ENCODE results near the gene SPNS2. TPM values are rescaled to one million over a fixed set of nuclear protein-coding genes. Genes with fewer than 3 reads are reported as not detected.

SPNS2 gene
- total RNA-seq, 2 donors from 2014 or later, result 7.2 to 16.8 TPM

DNA sequence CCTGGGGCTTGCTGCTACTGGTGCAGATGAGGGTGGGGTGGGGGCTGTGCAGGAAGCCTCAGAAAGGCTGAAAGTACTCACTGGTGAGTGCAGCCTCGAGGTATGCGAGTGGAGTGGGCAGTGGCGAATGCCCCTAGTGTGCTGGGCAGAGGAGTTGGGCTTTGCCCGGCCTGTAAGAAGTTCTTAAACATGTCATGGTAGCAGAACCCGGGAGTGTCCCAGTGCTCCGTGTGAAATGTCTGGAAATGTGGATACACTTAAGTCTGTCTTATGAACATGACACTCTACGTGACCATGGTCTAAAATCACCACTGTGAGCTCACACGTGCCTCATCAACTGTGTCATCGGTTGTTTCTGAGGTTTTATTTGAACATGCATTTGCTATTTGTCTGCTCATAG, 87.4 kb downstream of the SPNS2 start:
- no peaks in the 10 kb centered on the region for H3K27me3 ChIP-seq
- H3K4me3 ChIP-seq, result peak overlapping the region in 1 of 2 donors; percentile 64
- peak overlapping the region in 1 of 2 donors; percentile 85 for H3K27ac ChIP-seq
- H3K9me3 ChIP-seq, result no peaks in the 10 kb centered on the region
- no peaks in the 10 kb centered on the region for H3K36me3 ChIP-seq
- H3K4me1 ChIP-seq, result peaks cover 0 to 57% of the 10 kb centered on the region in 2 donors
- DNase-seq (ENCODE audit: low spot score), result no peak
- TF ChIP-seq, protein P1, sequence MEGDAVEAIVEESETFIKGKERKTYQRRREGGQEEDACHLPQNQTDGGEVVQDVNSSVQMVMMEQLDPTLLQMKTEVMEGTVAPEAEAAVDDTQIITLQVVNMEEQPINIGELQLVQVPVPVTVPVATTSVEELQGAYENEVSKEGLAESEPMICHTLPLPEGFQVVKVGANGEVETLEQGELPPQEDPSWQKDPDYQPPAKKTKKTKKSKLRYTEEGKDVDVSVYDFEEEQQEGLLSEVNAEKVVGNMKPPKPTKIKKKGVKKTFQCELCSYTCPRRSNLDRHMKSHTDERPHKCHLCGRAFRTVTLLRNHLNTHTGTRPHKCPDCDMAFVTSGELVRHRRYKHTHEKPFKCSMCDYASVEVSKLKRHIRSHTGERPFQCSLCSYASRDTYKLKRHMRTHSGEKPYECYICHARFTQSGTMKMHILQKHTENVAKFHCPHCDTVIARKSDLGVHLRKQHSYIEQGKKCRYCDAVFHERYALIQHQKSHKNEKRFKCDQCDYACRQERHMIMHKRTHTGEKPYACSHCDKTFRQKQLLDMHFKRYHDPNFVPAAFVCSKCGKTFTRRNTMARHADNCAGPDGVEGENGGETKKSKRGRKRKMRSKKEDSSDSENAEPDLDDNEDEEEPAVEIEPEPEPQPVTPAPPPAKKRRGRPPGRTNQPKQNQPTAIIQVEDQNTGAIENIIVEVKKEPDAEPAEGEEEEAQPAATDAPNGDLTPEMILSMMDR (IDR thresholded peaks at IDR 0.05), result no peak

GRCh38 chr17:4587195-4587594, 88.5 kb downstream of the SPNS2 start:
- no peak for DNase-seq (ENCODE audit: low spot score)
- H3K4me1 ChIP-seq, result peaks cover 0 to 68% of the 10 kb centered on the region in 2 donors

GRCh38 chr17:4587803-4588202, 89.1 kb downstream of the SPNS2 start:
- Histone ChIP-seq H3K36me3 (no peaks in the 10 kb centered on the region), H3K4me1 (peaks cover 0 to 69% of the 10 kb centered on the region in 2 donors), H3K27ac (peak overlapping the region; percentile 76 to 85), H3K4me3 (peak overlapping the region in 1 of 2 donors; percentile 11), H3K27me3 (no peaks in the 10 kb centered on the region), H3K9me3 (no peaks in the 10 kb centered on the region)
- no peak for DNase-seq (ENCODE audit: low spot score)
- TF ChIP-seq, protein P1 (IDR thresholded peaks at IDR 0.05), result no peak

More at GRCh38 chr17:4587195-4587594, 88.5 kb downstream of the SPNS2 start:
- Histone ChIP-seq H3K27me3 (no peaks in the 10 kb centered on the region), H3K9me3 (no peaks in the 10 kb centered on the region), H3K27ac (peak overlapping the region; percentile 76 to 85), H3K36me3 (no peaks in the 10 kb centered on the region), H3K4me3 (no peak overlapping the region)
- TF ChIP-seq, protein P1 (IDR thresholded peaks at IDR 0.05), result no peak

DNA sequence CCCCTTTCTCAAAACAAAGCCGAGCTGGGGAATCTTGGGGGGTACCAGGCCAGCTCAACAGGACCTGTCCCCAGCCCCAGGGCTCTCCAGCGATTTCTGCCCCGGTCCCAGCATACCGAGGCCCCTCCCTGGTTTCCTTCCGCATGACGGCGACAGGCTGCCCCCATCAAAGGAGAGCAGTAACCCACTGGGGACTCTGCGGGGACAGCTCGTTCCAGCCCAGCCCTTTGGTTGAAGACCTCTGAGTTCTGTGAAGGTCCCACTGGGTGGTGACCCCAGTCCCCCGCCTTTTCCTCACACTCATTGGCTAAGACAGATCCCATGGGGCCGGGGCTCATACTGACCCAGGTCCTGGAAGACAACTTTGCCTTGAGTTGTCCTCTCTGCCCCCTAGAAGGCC, 89.7 kb downstream of the SPNS2 start:
- DNase-seq (ENCODE audit: low spot score), result no peak
- Histone ChIP-seq H3K36me3 (no peaks in the 10 kb centered on the region), H3K9me3 (no peaks in the 10 kb centered on the region), H3K4me1 (peaks cover 0 to 65% of the 10 kb centered on the region in 2 donors), H3K4me3 (peak overlapping the region in 1 of 2 donors; percentile 11), H3K27me3 (no peaks in the 10 kb centered on the region), H3K27ac (peak overlapping the region; percentile 76 to 85)
- TF ChIP-seq, protein P1 (IDR thresholded peaks at IDR 0.05), result no peak

Other genes with a start within 250 kb of the SPNS2 start
- 10 to 100 TPM; 13.9 to 16.7 TPM for gene ANKFY1, start 234.9 kb upstream of the SPNS2 start, total RNA-seq
- 10 to 100 TPM; 39.5 to 58.5 TPM for gene UBE2G1, start 132.2 kb upstream of the SPNS2 start, total RNA-seq
- gene SPNS3, start 64.9 kb upstream of the SPNS2 start, total RNA-seq, result not detected
- 10 to 100 TPM; 19.6 to 25.8 TPM for gene MYBBP1A, start 56.5 kb downstream of the SPNS2 start, total RNA-seq
- gene GGT6, start 61.7 kb downstream of the SPNS2 start, total RNA-seq, result not detected
- gene SMTNL2, start 85.6 kb downstream of the SPNS2 start, total RNA-seq, result 10 to 100 TPM; 21.1 to 41.6 TPM
- gene ALOX15, start 142.8 kb downstream of the SPNS2 start, total RNA-seq, result 10 to 100 TPM; 16.9 to 65.0 TPM
- gene PELP1, start 205.3 kb downstream of the SPNS2 start, total RNA-seq, result 10 to 100 TPM; 14.6 to 22.3 TPM
- 10 to 100 TPM in 1 of 2 donors, 1 to 10 TPM in 1; 9.0 to 22.9 TPM for gene ARRB2, start 211.8 kb downstream of the SPNS2 start, total RNA-seq
- 10 to 100 TPM; 25.1 to 31.2 TPM for gene MED11, start 232.5 kb downstream of the SPNS2 start, total RNA-seq
- under 1 TPM in 1 of 2 donors, not detected in 1; 0.31 TPM for gene ZMYND15, start 241.0 kb downstream of the SPNS2 start, total RNA-seq
- gene CXCL16, start 241.0 kb downstream of the SPNS2 start, total RNA-seq, result 10 to 100 TPM in 1 of 2 donors, 1 to 10 TPM in 1; 5.2 to 12.4 TPM

Measured in right atrium auricular region (tissue), 2 donors.